Stimulated activated CD4-positive, alpha-beta T cell treated with anti-CD3 and anti-CD28 coated beads, Interleukin-12 subunit alpha, Interleukin-12 subunit beta, amount 100 ng/mL, for 4 hours (primary cell): Measurements from ENCODE around the gene GATAD2A.
A peak's percentile ranks its signal among the peaks of the same experiment; 100 is the strongest.
"Not testable (repeated sequence)": the region's sequence is repeated elsewhere in the genome, so short reads cannot be mapped to it uniquely, and the experiment has no call there.

Experiments
- DNase-seq: peaks from one replicate; pipeline ENCODE4 v3.0.0-alpha.2; 2020

GATAD2A gene

GRCh38 chr19:19447536-19448237, 42.2 kb downstream of the GATAD2A start:
- DNase-seq: no peak

- DNase-seq: no peak
These were observed 42.7 kb downstream of the GATAD2A start for GRCh38 chr19:19448238-19448544.

- DNase-seq: no peak
These were observed 46.2 kb downstream of the GATAD2A start for GRCh38 chr19:19451429-19452242.

GRCh38 chr19:19452243-19453124, 47.0 kb downstream of the GATAD2A start:
- DNase-seq: no peak

- DNase-seq: no peak
These were observed 47.6 kb downstream of the GATAD2A start for GRCh38 chr19:19453125-19453454.

- not testable (repeated sequence) for DNase-seq
These were observed 49.9 kb downstream of the GATAD2A start for GRCh38 chr19:19455166-19455919.

- DNase-seq: no peak
These were observed 52.2 kb downstream of the GATAD2A start for GRCh38 chr19:19457671-19458070.

- no peak for DNase-seq
These were observed 52.8 kb downstream of the GATAD2A start for GRCh38 chr19:19458110-19458816.

GRCh38 chr19:19459073-19459472, 53.6 kb downstream of the GATAD2A start:
- DNase-seq: no peak

GRCh38 chr19:19459707-19460251, 54.3 kb downstream of the GATAD2A start:
- DNase-seq: peak; percentile 41

GRCh38 chr19:19460258-19460731, 54.8 kb downstream of the GATAD2A start:
- DNase-seq: no peak

GRCh38 chr19:19460761-19461265, 55.3 kb downstream of the GATAD2A start:
- peak; percentile 55 for DNase-seq

GRCh38 chr19:19461306-19461670, 55.8 kb downstream of the GATAD2A start:
- no peak for DNase-seq

- DNase-seq: no peak
These were observed 56.5 kb downstream of the GATAD2A start for GRCh38 chr19:19461671-19462622.

GRCh38 chr19:19463348-19464117, 58.1 kb downstream of the GATAD2A start:
- no peak for DNase-seq

GRCh38 chr19:19464339-19465098, 59.0 kb downstream of the GATAD2A start:
- DNase-seq: no peak

GRCh38 chr19:19465436-19466070, 60.1 kb downstream of the GATAD2A start:
- no peak for DNase-seq

- DNase-seq: no peak
These were observed 60.7 kb downstream of the GATAD2A start for GRCh38 chr19:19466201-19466600.
